HG03342 (cell line): ENCODE results near the gene HMOX1.
"Not testable (repeated sequence)": the region's sequence is repeated elsewhere in the genome, so short reads cannot be mapped to it uniquely, and the experiment has no call there.

ENCODE experiments used
- ATAC-seq: cut with Tn5 transposase; IDR thresholded peaks from one replicate; pipeline ENCODE4 v1.9.1; 2021; ENCODE audit warnings: mild to moderate bottlenecking, moderate library complexity; ENCODE audit not compliant: unreplicated experiment

Gene HMOX1

DNA sequence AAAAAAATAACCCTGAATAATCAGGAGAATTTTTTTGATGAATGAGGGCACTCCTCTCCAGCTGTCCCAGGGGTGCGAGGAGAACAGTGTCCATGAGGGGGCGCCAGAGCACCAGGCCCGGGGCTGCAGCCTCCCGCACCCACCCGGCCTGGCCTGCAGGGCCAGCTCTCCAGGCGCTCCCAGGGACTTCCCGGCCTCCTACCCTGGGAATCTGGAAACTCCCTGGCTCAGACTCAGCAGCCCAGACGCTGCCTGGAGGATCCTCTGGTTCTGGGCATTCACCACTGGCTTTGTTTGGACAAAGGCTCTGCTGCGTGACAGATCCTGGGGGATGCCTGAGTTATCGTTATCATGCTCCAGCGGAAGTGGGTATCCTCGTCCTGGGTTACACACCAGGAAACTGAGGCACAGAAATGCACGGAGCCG is 50.0 kb downstream of the HMOX1 start:
- ATAC-seq = no peak

- no peak for ATAC-seq
Observed at GRCh38 chr22:35431483-35432227, 50.8 kb downstream of the HMOX1 start.

GRCh38 chr22:35432228-35432905 is 51.5 kb downstream of the HMOX1 start:
- ATAC-seq = no peak

- no peak for ATAC-seq
Observed at GRCh38 chr22:35434061-35434710, 53.3 kb downstream of the HMOX1 start.

- ATAC-seq = no peak
Observed at GRCh38 chr22:35435201-35435740, 54.4 kb downstream of the HMOX1 start.

DNA sequence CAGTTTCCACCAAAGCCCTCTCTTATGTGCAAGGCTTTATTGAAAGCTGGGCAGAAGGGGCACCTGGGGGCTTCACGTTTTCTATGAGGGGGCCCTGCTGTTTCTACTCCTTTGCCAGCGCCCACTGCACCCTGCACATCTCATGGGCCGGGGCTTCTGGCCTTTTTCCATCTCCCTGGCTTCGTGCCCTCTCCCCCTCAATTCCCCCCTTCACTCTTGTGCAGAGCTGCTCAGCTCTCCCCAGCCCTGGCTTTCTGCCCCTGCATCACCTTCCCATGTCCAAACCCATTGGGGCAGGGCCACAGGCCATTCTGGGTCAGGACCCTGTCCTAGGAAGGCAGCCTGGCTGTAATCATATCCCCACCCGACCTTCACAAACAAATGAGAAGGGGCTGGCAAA is 55.5 kb downstream of the HMOX1 start:
- ATAC-seq = no peak

DNA sequence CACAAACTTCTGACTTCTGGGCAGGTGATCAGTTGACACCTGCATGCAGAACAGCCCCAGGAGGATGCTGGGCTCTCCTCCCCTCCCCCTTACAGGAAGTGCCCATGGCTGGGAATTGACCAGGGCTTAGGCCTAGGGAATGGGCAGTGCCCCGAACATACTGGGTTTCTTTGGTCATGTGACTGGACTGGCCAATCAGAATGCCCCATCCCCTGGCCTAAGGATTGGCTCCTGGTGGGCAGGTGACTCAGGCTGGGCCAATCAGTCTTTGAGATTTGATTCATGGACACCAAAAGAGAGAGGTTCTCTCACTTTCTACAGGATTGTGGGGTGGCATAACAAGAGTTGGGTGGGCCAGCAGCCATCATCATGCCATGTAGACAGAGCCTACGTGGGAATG is 56.2 kb downstream of the HMOX1 start:
- ATAC-seq = no peak

- not testable (repeated sequence) for ATAC-seq
Observed at GRCh38 chr22:35438673-35439364, 57.9 kb downstream of the HMOX1 start.

DNA sequence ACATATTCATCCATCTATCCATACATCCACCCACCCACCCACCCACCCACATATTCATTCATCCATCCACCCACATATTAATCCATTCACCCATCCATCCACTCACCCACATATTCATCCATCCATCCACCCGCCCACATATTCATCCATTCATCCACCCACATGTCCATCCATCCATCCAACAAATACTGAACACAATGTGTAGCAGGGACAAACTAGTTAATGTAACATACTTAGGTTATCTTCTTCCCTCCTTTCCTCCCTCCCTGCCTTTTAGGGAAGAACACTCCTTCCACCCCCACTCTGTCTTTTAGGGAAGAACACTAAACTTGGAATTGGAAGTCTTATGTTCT is 58.4 kb downstream of the HMOX1 start:
- ATAC-seq = no peak

DNA sequence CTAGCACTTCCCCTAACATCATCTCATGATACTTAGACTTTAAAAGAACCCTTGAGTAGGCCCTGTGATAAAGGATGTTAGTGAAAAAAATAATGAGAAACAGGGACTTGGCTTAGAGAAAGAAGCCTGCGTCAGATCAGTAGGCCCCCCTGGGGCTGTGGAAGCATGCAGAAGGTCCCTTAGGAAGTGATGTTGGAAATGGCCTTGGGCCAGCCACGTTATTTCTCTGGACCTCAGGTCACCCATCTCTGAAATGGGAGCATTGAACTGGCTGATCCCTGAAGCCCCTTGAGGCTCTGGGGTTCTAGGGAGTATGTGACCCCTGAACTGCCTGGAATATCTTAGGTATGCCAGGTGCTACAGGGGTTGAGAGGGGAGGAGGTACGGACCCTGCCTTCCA is 59.2 kb downstream of the HMOX1 start:
- no peak for ATAC-seq

DNA sequence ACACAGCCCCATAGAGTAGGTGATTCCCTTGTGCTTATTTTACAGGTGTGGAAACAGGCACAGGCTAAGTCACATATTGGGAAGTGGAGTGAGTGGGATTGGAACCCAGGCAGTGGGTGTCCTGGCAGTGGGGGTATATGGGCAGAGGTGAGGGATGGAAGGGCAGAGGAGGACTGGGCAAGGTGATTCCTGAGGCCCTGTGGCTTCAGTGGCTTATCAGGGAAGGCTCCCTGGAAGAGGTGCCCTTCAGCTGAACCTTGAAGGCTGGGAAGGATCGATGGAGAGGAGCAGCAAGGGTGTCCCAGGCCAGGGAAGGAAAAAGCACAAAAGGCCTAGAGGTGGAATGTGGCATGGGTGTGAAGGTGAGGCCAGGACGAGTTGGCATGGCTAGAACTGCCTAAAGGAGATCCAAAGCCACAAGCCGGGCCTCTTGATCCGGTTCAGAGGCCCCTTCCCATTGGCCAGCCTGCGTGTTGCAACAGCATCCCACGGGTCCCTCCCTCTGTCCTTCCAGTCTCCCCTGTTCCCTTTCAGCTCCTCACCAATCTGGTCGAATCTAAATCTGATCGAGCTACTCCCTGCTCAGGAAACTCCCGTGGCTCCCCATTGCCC is 60.7 kb downstream of the HMOX1 start:
- no peak for ATAC-seq

GRCh38 chr22:35442471-35442870 is 61.6 kb downstream of the HMOX1 start:
- no peak for ATAC-seq

DNA sequence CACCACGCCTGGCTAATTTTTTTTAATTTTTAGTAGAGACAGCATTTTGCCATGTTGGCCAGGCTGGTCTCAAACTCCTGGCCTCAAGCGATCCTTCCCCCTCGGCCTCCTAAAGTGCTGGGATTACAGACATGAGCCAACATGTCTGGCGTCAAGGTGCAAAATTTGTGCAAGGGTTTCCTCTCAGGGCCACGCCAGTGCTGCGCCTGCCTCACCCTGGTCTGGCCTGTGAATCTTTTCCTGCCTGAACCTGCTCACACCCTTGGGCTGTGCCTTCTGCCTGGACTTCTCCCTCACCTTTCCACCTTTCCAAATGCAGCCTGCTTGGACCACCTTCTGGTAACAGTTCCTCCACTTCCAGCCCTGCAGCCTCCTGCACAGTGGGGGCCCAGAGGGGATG is 62.4 kb downstream of the HMOX1 start:
- no peak for ATAC-seq
